Measurements from ENCODE around the gene COL6A1. TPM values are rescaled to one million over a fixed set of nuclear protein-coding genes. Genes with fewer than 3 reads are reported as not detected.

The COL6A1 gene
- polyA plus RNA-seq (2011; rRNA removed) (493 and 591 TPM in 2 replicates), polyA minus RNA-seq (2011; rRNA and poly(A)+ RNA removed) (196 and 210 TPM in 2 replicates)

DNA sequence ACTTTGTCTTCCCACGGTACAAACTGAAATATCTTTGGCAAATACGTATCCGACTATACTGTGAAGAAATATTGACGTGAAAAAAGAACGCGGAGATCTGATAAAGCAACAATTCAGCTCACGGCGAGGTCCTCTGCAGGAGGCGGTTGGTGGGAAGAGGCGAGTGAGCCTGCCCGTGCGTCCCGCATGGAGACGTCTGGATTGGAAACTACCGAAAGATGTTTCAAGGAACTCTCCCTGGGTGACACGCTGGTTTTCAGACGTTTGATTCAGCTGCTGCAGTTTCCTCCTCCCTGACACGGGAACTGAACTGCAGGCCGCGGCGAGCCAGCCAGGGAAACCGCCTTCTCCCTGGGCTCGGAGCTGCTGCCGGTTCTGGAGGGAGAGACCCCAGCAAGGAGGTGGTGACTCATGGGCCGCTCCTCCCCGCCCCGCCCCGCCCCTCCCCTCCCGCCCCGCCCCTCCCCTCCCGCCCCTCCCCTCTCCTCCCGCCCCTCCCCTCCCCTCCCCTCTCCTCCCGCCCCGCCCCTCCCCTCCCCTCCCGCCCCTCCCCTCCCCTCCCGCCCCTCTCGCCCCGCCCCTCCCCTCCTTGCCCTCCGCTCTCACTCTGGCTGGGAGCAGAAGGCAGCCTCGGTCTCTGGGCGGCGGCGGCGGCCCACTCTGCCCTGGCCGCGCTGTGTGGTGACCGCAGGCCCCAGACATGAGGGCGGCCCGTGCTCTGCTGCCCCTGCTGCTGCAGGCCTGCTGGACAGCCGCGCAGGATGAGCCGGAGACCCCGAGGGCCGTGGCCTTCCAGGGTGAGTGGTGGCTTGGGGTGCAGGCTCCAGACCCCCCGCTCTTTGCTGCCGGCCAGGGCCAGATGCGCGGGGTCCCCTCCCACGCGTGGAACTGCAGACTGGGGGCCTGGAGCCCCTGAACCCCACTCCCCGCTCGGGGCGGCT lies at the start of gene COL6A1:
COL6A1 (plus strand) TSS at position 620 of the 941 bp plus-strand sequence; CDS start at position 701, 81 bp downstream.
- CTCF ChIA-PET, result interaction anchor here (0.6 to 1.6 kb wide), 2 partner anchors 162 to 654 kb away, joined by 3 to 5 read pairs; partner anchors contain the start of gene PRMT2
- DNase-seq (ENCODE audit: low read depth, low spot score), result peak; percentile 78
- POLR2A ChIA-PET, result interaction anchor here (0.6 to 2.7 kb wide), 13 partner anchors 8 to 418 kb away, joined by 3 to 17 read pairs (median 4); no protein-coding TSS in a partner anchor
- Histone ChIP-seq H3K9me3 (ENCODE audit: control insufficient read depth, insufficient read depth, low read length) (peaks cover 17% of the 10 kb centered on the region; the same call in 1 of the 2 replicates), H3K27ac (ENCODE audit: low read depth, low read length) (peak within 1 kb of the TSS; percentile 87), H3K27me3 (ENCODE audit: control insufficient read depth, insufficient read depth, low read length) (no peaks in the 10 kb centered on the region), H3K4me3 (ENCODE audit: low read depth, low read length) (peak within 1 kb of the TSS; percentile 98)
- TF ChIP-seq, protein P1, sequence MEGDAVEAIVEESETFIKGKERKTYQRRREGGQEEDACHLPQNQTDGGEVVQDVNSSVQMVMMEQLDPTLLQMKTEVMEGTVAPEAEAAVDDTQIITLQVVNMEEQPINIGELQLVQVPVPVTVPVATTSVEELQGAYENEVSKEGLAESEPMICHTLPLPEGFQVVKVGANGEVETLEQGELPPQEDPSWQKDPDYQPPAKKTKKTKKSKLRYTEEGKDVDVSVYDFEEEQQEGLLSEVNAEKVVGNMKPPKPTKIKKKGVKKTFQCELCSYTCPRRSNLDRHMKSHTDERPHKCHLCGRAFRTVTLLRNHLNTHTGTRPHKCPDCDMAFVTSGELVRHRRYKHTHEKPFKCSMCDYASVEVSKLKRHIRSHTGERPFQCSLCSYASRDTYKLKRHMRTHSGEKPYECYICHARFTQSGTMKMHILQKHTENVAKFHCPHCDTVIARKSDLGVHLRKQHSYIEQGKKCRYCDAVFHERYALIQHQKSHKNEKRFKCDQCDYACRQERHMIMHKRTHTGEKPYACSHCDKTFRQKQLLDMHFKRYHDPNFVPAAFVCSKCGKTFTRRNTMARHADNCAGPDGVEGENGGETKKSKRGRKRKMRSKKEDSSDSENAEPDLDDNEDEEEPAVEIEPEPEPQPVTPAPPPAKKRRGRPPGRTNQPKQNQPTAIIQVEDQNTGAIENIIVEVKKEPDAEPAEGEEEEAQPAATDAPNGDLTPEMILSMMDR (IDR thresholded peaks at IDR 0.05; ENCODE audit: low read depth, low read length), result no peak

GRCh38 chr21:45932922-45933502 lies 48.6 kb upstream of the COL6A1 start:
- TF ChIP-seq, protein P1 (IDR thresholded peaks at IDR 0.05; ENCODE audit: low read depth, low read length), result no peak
- Histone ChIP-seq H3K27ac (ENCODE audit: low read depth, low read length) (no peak overlapping the region), H3K27me3 (ENCODE audit: control insufficient read depth, insufficient read depth, low read length) (peaks cover 10% of the 10 kb centered on the region), H3K9me3 (ENCODE audit: control insufficient read depth, insufficient read depth, low read length) (peaks cover 31% of the 10 kb centered on the region), H3K4me3 (ENCODE audit: low read depth, low read length) (no peak overlapping the region)
- POLR2A ChIA-PET, result no interaction called here
- CTCF ChIA-PET, result no interaction called here
- DNase-seq (ENCODE audit: low read depth, low spot score), result no peak

- ChIA-PET CTCF (no interaction called here), POLR2A (no interaction called here)
- no peak for DNase-seq (ENCODE audit: low read depth, low spot score)
- H3K27ac ChIP-seq (ENCODE audit: low read depth, low read length), result no peak overlapping the region
- H3K4me3 ChIP-seq (ENCODE audit: low read depth, low read length), result no peak overlapping the region
- H3K9me3 ChIP-seq (ENCODE audit: control insufficient read depth, insufficient read depth, low read length), result peaks cover 31% of the 10 kb centered on the region
- TF ChIP-seq, protein P1 (IDR thresholded peaks at IDR 0.05; ENCODE audit: low read depth, low read length), result no peak
- peaks cover 10% of the 10 kb centered on the region for H3K27me3 ChIP-seq (ENCODE audit: control insufficient read depth, insufficient read depth, low read length)
Measured at GRCh38 chr21:45934085-45934484, 47.5 kb upstream of the COL6A1 start.

DNA sequence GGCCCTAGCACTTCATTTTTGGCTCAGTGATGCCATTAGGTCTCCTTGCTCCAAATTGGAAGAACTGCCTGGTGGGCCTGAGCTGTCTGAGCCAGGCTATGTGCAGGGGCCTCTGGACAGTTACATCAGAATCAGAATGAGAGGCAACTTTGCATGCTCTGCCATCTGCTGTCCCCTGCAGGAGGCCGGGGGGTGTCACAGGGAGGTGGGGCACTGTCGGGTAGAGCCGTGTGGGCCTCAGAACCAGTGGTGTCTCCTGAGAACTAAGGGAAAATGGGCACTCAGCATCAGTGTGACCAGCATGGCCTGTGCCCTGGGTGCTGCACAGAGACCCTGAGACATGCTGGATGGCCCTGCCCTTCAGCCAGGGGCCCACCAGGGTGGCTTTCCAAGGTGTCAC lies 47.0 kb upstream of the COL6A1 start:
- ChIA-PET CTCF (no interaction called here), POLR2A (no interaction called here)
- TF ChIP-seq, protein P1 (IDR thresholded peaks at IDR 0.05; ENCODE audit: low read depth, low read length), result no peak
- no peak overlapping the region for H3K4me3 ChIP-seq (ENCODE audit: low read depth, low read length)
- H3K27me3 ChIP-seq (ENCODE audit: control insufficient read depth, insufficient read depth, low read length), result peaks cover 8% of the 10 kb centered on the region
- H3K9me3 ChIP-seq (ENCODE audit: control insufficient read depth, insufficient read depth, low read length), result peaks cover 32% of the 10 kb centered on the region
- H3K27ac ChIP-seq (ENCODE audit: low read depth, low read length), result no peak overlapping the region
- no peak for DNase-seq (ENCODE audit: low read depth, low spot score)

DNA sequence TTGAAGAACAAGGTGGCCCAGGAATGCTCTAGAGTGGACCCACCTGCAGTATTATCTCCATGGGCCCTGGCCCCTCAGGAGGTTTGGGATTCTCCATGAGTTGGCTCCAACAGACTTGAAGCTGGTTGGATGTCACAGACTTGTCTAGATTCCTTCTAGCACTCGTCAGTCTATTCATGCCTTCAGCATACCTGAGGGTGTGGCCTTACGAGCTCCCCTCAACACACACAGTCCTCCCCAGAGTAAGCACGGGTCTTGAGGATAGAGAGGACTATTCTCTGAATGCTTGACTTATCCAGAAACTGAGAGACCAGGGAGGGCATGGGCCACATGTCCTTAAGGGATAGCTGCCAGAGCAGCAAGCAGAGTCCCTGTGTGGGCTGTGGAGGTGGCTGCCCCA lies 45.9 kb upstream of the COL6A1 start:
- Histone ChIP-seq H3K27me3 (ENCODE audit: control insufficient read depth, insufficient read depth, low read length) (peaks cover 8% of the 10 kb centered on the region), H3K9me3 (ENCODE audit: control insufficient read depth, insufficient read depth, low read length) (peaks cover 34% of the 10 kb centered on the region), H3K4me3 (ENCODE audit: low read depth, low read length) (no peak overlapping the region), H3K27ac (ENCODE audit: low read depth, low read length) (no peak overlapping the region)
- TF ChIP-seq, protein P1 (IDR thresholded peaks at IDR 0.05; ENCODE audit: low read depth, low read length), result no peak
- ChIA-PET POLR2A (no interaction called here), CTCF (no interaction called here)
- DNase-seq (ENCODE audit: low read depth, low spot score), result no peak

All from AG04450 (cell line).